Fibroblast of villous mesenchyme (primary cell): ENCODE measurements around the gene ZFAND3. TPM values are rescaled to one million over a fixed set of nuclear protein-coding genes. Genes with fewer than 3 reads are reported as not detected.
"Not testable (repeated sequence)": the region's sequence is repeated elsewhere in the genome, so short reads cannot be mapped to it uniquely, and the experiment has no call there.

Source experiments
- DNase-seq: peaks from one replicate; pipeline ENCODE4 v3.0.0-alpha.2; 2010; ENCODE audit warnings: low read depth
- H3K4me3 ChIP-seq: 2 replicates; pipeline ENCODE4 v1.5.1; 2011; ENCODE audit warnings: low read depth, mild to moderate bottlenecking, low read length
- total RNA-seq: library from RNA; depleted of rRNA; stranded (reverse); fragments of >200 nt; gene quantifications from 2 replicates; pipeline ENCODE4 v1.2.3, GENCODE V29; 2012
- TF ChIP-seq, protein P1 (sequence below): IDR thresholded peaks from 2 replicates; pipeline ENCODE4 v1.5.1; 2012; ENCODE audit warnings: low read depth, mild to moderate bottlenecking, low read length; ENCODE audit not compliant: insufficient read depth

Gene ZFAND3
- total RNA-seq, 1 donor: 20.3 TPM

DNA sequence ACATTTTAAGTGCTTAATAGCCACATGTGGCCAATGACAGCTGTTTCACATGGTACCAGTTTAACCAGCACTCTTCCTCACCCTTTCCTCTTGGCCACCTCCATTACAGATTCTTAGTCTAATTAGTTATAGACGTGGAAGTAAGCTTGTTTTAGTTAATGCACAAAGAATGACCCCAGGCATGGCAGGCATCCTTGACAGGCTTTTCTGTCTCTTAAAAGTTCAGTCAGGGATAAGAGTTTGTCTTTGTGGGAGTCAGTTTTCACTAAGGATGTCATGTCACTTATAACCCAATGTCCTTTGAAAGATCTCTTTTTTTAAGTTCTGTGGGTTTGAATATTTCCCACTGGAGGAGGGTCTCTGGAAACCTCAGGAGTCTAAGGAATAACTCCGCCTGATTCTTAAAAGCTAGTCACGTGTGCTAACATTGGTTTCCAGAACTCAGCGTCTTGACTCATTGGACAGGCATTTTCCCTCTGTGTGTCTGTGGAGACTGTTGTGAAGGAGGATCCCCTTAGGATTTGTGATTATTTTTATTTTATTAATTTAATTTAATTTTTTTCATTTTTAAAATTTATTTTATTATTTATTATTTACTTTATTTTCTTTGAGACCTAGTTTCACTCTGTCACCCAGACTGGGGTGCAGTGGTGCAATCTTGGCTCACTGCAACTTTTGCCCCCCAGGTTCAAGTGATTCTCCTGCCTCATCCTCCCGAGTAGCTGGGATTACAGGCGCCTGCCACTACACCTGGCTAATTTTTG lies 171.4 kb downstream of the ZFAND3 start:
- TF ChIP-seq, protein P1, sequence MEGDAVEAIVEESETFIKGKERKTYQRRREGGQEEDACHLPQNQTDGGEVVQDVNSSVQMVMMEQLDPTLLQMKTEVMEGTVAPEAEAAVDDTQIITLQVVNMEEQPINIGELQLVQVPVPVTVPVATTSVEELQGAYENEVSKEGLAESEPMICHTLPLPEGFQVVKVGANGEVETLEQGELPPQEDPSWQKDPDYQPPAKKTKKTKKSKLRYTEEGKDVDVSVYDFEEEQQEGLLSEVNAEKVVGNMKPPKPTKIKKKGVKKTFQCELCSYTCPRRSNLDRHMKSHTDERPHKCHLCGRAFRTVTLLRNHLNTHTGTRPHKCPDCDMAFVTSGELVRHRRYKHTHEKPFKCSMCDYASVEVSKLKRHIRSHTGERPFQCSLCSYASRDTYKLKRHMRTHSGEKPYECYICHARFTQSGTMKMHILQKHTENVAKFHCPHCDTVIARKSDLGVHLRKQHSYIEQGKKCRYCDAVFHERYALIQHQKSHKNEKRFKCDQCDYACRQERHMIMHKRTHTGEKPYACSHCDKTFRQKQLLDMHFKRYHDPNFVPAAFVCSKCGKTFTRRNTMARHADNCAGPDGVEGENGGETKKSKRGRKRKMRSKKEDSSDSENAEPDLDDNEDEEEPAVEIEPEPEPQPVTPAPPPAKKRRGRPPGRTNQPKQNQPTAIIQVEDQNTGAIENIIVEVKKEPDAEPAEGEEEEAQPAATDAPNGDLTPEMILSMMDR: no peak
- peak; percentile 82 for DNase-seq
- H3K4me3 ChIP-seq: no peak overlapping the region

- no peak for DNase-seq
- no peak overlapping the region for H3K4me3 ChIP-seq
- TF ChIP-seq, protein P1: no peak
These were observed 173.2 kb downstream of the ZFAND3 start for GRCh38 chr6:37992749-37993148.

GRCh38 chr6:37993194-37993593 lies 173.7 kb downstream of the ZFAND3 start:
- DNase-seq, H3K4me3 ChIP-seq: not testable (repeated sequence)

- TF ChIP-seq, protein P1: no peak
- no peak for DNase-seq
- no peak overlapping the region for H3K4me3 ChIP-seq
These were observed 174.1 kb downstream of the ZFAND3 start for GRCh38 chr6:37993596-37993995.

- no peak for DNase-seq
- H3K4me3 ChIP-seq: no peak overlapping the region
- TF ChIP-seq, protein P1: no peak
These were observed 174.7 kb downstream of the ZFAND3 start for GRCh38 chr6:37994223-37994622.

DNA sequence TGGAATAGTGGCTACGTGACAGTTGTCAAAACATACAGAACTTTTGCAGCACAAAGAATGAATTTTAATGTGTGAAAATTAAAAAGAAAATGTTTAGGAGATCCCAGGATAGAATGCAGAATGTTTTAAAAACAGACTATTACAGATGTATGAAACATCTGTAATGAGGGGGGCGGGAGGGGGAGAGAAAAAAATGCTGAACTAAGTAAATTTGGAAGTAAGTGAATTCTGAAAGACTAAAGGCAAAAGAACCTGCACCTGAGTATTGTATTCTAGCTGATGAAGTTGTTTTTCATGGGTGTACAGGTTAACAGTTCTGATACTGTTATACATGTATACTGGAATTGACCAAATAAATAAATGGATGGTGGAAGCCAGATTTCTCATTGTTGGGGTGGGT lies 178.8 kb downstream of the ZFAND3 start:
- TF ChIP-seq, protein P1: no peak
- no peak overlapping the region for H3K4me3 ChIP-seq
- DNase-seq: no peak

- no peak for DNase-seq
- H3K4me3 ChIP-seq: no peak overlapping the region
These were observed 181.9 kb downstream of the ZFAND3 start for GRCh38 chr6:38001386-38001785.

More at GRCh38 chr6:38001386-38001785, 181.9 kb downstream of the ZFAND3 start:
- TF ChIP-seq, protein P1: no peak
